Endodermal cell (in vitro differentiated cells): ENCODE data around the gene GRIP2. TPM values are rescaled to one million over a fixed set of nuclear protein-coding genes. Genes with fewer than 3 reads are reported as not detected.

Experiments used
- DNase-seq: peaks from one replicate; pipeline ENCODE4 v3.0.0-alpha.2; 2017
- H3K27ac ChIP-seq: 2 replicates; pipeline ENCODE4 v1.5.1; 2013; ENCODE audit warnings: mild to moderate bottlenecking, low read depth, low read length, moderate library complexity
- H3K27me3 ChIP-seq: 2 replicates; pipeline ENCODE4 v1.6.1; 2013; ENCODE audit warnings: mild to moderate bottlenecking, low read length, moderate library complexity; ENCODE audit not compliant: insufficient read depth, control insufficient read depth, poor library complexity, severe bottlenecking
- H3K36me3 ChIP-seq: 2 replicates; pipeline ENCODE4 v1.7.0; 2013; ENCODE audit warnings: mild to moderate bottlenecking, low read length, moderate library complexity; ENCODE audit not compliant: control insufficient read depth, insufficient read depth
- H3K4me1 ChIP-seq: one replicate; pipeline ENCODE4 v1.7.0; 2013; ENCODE audit warnings: low read length; ENCODE audit not compliant: control insufficient read depth, insufficient read depth
- H3K4me3 ChIP-seq: 2 replicates; pipeline ENCODE4 v1.5.1; 2013; ENCODE audit warnings: mild to moderate bottlenecking, low read length, moderate library complexity
- H3K9ac ChIP-seq: 2 replicates; pipeline ENCODE4 v1.6.1; 2013; ENCODE audit warnings: mild to moderate bottlenecking, low read length, moderate library complexity; ENCODE audit not compliant: poor library complexity, severe bottlenecking; ENCODE audit errors: extremely low read depth
- H3K9me3 ChIP-seq: 2 replicates; pipeline ENCODE4 v1.6.1; 2013; ENCODE audit warnings: mild to moderate bottlenecking, low read length, moderate library complexity; ENCODE audit not compliant: control insufficient read depth
- H3K27ac Mint-ChIP-seq: 2 replicates; pipeline ENCODE4 v1.8.0; 2020; ENCODE audit warnings: mixed read lengths
- H3K27me3 Mint-ChIP-seq: 2 replicates; pipeline ENCODE4 v1.8.0; 2021; ENCODE audit warnings: mild to moderate bottlenecking, mixed read lengths; ENCODE audit not compliant: insufficient read depth
- H3K36me3 Mint-ChIP-seq: 2 replicates; pipeline ENCODE4 v1.8.0; 2020; ENCODE audit warnings: low read depth, mixed read lengths
- H3K4me1 Mint-ChIP-seq: 2 replicates; pipeline ENCODE4 v1.8.0; 2020; ENCODE audit warnings: mixed read lengths
- H3K4me3 Mint-ChIP-seq: 2 replicates; pipeline ENCODE4 v1.8.0; 2020; ENCODE audit warnings: mild to moderate bottlenecking, moderate library complexity, mixed read lengths
- H3K9me3 Mint-ChIP-seq: 2 replicates; pipeline ENCODE4 v1.8.0; 2020; ENCODE audit warnings: mild to moderate bottlenecking, mixed read lengths
- WGBS, 2 experiments: methylation state at CpG; one replicate each; pipeline versions ENCODE4 v1.1.5 to v1.1.7; 2013; ENCODE audit warnings: missing lambda C conversion rate in 2 of 2, mixed read lengths in 1 of 2; ENCODE audit not compliant: insufficient coverage in 1 of 2, insufficient read length in 1 of 2; 5-methylcytosine and 5-hydroxymethylcytosine counted together
- total RNA-seq, 2 donors: library from RNA; stranded (reverse); fragmentation: NEBNext Ultra II Directional in 1 of 2; extraction: Animal tissue kit (Norgen Biotek cat#: 25700) in 1 of 2; gene quantifications; 2 replicates in 1 of 2; 3 replicates in 1 of 2; pipeline ENCODE4 v1.2.1, GENCODE V29; 2021
- TF ChIP-seq, protein P1 (sequence below): fragments of 200-600 bp; sonication (generic); conservative IDR thresholded peaks from 2 replicates; pipeline ENCODE4 v1.5.0; 2021; ENCODE audit warnings: antibody characterized with exemption, mild to moderate bottlenecking

The GRIP2 gene
- total RNA-seq, 2 donors from 2014 or later = 2.0 to 2.2 TPM

DNA sequence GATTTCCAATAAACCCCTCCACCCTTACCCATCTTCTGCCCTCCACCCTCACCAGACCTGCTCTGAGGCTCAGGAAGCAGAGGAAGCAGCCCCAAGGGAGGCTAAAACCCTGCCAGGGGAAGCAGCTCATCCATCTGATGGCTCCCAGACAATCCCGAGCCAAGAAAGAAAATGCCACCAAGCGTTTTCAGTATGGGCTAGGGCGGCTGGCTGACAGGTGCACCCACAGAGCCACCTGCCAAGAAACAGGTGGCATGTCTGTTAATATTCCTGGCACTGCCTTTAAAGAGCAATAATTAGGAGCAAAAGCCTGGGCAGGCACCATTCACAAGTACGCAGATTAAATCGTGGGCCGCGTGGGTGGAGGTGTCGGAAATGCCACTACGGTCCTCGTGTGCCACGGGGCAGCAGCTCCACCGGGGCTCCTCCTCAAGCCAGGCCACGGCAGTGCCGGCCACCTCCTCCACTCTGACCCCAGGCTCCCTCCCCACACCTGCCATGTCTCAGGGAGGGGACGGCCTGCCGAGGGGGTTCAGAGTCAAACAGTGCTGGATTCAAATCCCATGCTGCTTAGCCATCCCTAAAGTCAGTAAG, 23.9 kb upstream of the GRIP2 start:
- H3K27me3 Mint-ChIP-seq = no peaks in the 10 kb centered on the region
- H3K4me1 Mint-ChIP-seq = peaks cover 2% of the 10 kb centered on the region
- no peaks in the 10 kb centered on the region for H3K36me3 Mint-ChIP-seq
- no peak for DNase-seq
- no peak overlapping the region for H3K27ac Mint-ChIP-seq
- TF ChIP-seq, protein P1, sequence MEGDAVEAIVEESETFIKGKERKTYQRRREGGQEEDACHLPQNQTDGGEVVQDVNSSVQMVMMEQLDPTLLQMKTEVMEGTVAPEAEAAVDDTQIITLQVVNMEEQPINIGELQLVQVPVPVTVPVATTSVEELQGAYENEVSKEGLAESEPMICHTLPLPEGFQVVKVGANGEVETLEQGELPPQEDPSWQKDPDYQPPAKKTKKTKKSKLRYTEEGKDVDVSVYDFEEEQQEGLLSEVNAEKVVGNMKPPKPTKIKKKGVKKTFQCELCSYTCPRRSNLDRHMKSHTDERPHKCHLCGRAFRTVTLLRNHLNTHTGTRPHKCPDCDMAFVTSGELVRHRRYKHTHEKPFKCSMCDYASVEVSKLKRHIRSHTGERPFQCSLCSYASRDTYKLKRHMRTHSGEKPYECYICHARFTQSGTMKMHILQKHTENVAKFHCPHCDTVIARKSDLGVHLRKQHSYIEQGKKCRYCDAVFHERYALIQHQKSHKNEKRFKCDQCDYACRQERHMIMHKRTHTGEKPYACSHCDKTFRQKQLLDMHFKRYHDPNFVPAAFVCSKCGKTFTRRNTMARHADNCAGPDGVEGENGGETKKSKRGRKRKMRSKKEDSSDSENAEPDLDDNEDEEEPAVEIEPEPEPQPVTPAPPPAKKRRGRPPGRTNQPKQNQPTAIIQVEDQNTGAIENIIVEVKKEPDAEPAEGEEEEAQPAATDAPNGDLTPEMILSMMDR = no peak
- Histone ChIP-seq H3K27ac (no peak overlapping the region), H3K9me3 (no peaks in the 10 kb centered on the region), H3K4me1 (no peaks in the 10 kb centered on the region), H3K9ac (no peak overlapping the region), H3K27me3 (no peaks in the 10 kb centered on the region), H3K36me3 (no peaks in the 10 kb centered on the region), H3K4me3 (no peak overlapping the region)
- 85 to 96% methylated on average over 14 to 16 of the region's 16 CpGs for WGBS, 2 experiments
- no peak overlapping the region for H3K4me3 Mint-ChIP-seq
- no peaks in the 10 kb centered on the region for H3K9me3 Mint-ChIP-seq

DNA sequence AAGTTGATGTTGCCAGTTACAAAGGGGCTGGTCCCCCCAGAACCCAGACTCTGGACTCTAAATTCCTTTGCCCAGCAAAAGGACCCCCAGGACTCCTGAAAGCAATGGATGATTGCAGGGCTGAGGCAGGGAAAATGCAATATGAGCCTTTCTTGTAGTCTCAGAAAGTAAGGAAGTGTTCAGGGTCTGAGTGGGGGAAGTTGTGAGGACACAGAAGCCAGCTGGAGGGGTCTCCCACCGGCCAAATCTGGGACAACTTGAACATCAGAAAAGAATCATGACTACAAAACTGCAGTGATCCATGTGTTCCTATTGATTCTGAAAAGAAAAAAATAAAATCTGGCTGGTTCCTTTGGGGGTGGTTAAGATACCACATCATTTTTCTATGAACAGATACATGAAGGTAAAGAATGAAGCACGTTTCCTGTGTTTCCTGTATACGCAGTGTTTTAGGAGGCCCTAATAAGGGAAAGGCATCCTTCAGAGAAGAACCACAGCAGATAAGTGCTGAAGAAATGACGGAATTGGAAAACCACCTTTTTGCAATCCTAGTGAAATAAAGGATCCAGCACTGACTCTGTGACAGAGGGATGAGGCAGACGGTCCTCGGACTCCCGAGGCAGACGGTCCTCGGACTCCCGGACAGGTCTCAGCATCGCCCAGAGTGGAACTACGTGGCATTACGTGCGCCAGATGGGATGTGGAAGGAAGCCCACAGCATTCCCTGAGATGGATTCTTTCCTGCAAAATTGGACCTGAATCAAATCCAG, 22.2 kb upstream of the GRIP2 start:
- no peaks in the 10 kb centered on the region for H3K36me3 ChIP-seq
- H3K4me1 ChIP-seq = no peaks in the 10 kb centered on the region
- Mint-ChIP-seq H3K4me1 (peaks cover 2% of the 10 kb centered on the region), H3K36me3 (no peaks in the 10 kb centered on the region), H3K9me3 (no peaks in the 10 kb centered on the region), H3K27me3 (no peaks in the 10 kb centered on the region), H3K4me3 (no peak overlapping the region), H3K27ac (no peak overlapping the region)
- no peaks in the 10 kb centered on the region for H3K9me3 ChIP-seq
- H3K9ac ChIP-seq = no peak overlapping the region
- DNase-seq = no peak
- WGBS, 2 experiments = 92 to 94% methylated on average over 14 of the region's 14 CpGs
- H3K27ac ChIP-seq = no peak overlapping the region
- no peak overlapping the region for H3K4me3 ChIP-seq
- TF ChIP-seq, protein P1 = no peak
- no peaks in the 10 kb centered on the region for H3K27me3 ChIP-seq

DNA sequence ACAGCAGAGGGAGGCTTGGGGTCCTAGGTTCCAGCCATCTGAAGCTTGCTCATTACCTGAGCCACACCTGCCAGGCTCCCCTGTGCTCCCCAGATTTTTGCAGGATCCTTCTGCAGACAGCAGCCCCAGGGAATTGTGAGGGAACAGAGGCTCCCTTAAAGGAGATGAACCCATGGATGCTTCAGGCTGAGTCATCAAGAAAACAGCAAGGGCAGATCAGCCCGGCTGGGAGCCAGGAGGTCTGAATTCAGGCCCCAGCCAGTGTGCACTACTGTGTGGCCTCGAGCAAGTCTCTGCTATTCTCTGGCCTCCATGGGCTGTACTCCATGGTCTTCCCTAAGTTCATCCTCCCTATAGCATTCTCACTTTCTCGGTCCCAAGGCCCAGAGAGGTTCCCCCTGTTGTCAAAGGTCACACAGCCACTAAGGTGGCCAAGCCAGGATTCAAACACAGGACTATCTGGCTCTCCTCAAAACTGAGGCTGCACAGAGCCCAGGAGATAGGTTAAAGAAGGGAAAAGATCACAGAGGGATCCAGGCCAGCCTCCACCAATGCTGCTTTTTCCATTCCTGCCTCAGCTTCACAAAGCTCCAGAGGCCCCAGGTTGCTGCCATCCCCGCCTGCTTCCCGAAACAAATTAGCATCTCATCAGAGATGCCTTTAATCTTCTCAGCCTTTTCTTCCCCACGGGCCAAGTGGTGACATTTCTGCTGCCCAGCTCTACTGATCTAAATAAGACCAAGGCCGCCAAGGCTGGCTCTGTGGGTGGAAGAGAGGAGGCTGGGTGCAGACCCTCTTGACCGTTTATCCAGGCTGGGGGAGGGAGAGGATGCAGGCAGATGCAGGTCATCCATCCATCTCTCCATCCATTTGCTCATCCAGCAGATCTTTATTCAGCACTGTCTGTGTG, 21.2 kb upstream of the GRIP2 start:
- H3K27ac Mint-ChIP-seq = no peak overlapping the region
- H3K9me3 Mint-ChIP-seq = no peaks in the 10 kb centered on the region
- no peaks in the 10 kb centered on the region for H3K36me3 Mint-ChIP-seq
- no peak for DNase-seq
- peaks cover 2% of the 10 kb centered on the region for H3K4me1 Mint-ChIP-seq
- no peak overlapping the region for H3K9ac ChIP-seq
- no peak overlapping the region for H3K4me3 ChIP-seq
- no peaks in the 10 kb centered on the region for H3K27me3 Mint-ChIP-seq
- WGBS, 2 experiments = 73 to 79% methylated on average over 4 to 8 of the region's 8 CpGs
- H3K9me3 ChIP-seq = no peaks in the 10 kb centered on the region
- H3K4me3 Mint-ChIP-seq = no peak overlapping the region
- no peaks in the 10 kb centered on the region for H3K36me3 ChIP-seq
- TF ChIP-seq, protein P1 = no peak
- no peak overlapping the region for H3K27ac ChIP-seq
- no peaks in the 10 kb centered on the region for H3K4me1 ChIP-seq
- H3K27me3 ChIP-seq = no peaks in the 10 kb centered on the region
